KOPT-K1 (cell line): ENCODE measurements around the gene TIAM1.

Experiments
- H3K27ac ChIP-seq: fragments of 200-600 bp; sonication (generic); 2 replicates; pipeline ENCODE4 v1.5.1; 2016; ENCODE audit warnings: antibody characterized with exemption, mild to moderate bottlenecking, low read depth, low read length; ENCODE audit not compliant: poor library complexity, severe bottlenecking
- H3K36me3 ChIP-seq: fragments of 200-600 bp; sonication (generic); 2 replicates; pipeline ENCODE4 v1.5.1; 2017; ENCODE audit warnings: antibody characterized with exemption, mild to moderate bottlenecking, low read length, moderate library complexity; ENCODE audit not compliant: insufficient read depth
- H3K9me3 ChIP-seq: fragments of 200-600 bp; sonication (generic); 2 replicates; pipeline ENCODE4 v1.5.1; 2017; ENCODE audit warnings: antibody characterized with exemption, low read length, mild to moderate bottlenecking; ENCODE audit not compliant: insufficient read depth, poor library complexity, severe bottlenecking

The TIAM1 gene

DNA sequence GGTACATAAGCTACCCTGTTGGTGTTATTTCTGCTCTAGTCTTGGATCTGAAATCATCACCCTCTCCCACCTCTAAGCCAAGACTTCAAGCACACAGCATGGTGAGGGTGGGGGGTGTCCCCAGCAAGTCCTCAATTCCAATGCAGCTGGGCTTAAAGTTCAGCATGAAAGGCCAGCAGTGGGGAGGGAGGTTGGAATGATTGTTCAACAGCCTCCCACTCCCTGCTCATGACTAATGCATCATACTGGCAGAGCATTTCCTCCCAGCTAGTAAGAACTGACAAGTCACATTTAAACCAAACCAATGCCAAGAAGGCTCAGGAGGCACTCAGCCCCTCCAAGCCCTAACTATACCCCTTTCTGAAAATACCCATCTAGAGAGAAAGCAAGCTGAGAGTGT is 50.1 kb downstream of the TIAM1 start:
- no peak overlapping the region for H3K27ac ChIP-seq
- no peaks in the 10 kb centered on the region for H3K9me3 ChIP-seq
- H3K36me3 ChIP-seq = no peaks in the 10 kb centered on the region

DNA sequence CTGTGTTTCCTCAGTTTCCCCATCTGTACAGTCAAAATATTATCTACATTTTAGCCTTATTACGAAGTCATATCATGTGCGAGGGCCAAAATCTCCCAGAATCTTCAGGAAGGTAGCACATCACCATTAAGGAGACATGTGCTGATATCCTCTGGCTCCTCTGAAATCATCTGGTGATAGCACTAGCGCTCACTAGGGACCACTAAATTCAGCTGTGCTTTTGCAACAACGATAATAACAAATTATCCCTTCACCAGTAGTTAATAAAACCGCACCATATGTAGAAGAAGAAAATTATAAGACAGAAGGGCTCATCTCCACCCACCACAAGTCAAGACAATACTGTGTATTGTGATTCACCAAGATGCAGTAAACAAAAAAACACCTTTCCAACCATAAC is 53.3 kb downstream of the TIAM1 start:
- Histone ChIP-seq H3K36me3 (no peaks in the 10 kb centered on the region), H3K9me3 (no peaks in the 10 kb centered on the region), H3K27ac (no peak overlapping the region)

DNA sequence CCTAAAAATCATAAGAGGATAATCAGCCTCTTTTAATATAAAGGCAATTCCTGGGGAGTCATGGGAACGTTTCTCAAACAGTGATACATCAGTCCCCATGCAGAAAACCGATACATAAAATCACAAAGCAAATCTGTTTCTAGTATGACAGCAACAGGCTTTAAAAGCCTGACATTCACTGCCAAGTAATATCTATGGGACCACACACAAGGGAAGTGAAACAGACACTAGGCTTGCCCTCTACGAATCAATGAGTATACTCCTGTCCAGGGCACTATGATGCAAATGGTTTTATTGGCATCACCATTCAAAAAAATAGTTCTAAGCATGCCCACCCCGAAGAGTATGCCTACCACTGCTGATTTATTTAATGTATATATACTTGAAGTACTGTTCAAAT is 54.4 kb downstream of the TIAM1 start:
- H3K36me3 ChIP-seq = no peaks in the 10 kb centered on the region
- H3K9me3 ChIP-seq = no peaks in the 10 kb centered on the region
- no peak overlapping the region for H3K27ac ChIP-seq

DNA sequence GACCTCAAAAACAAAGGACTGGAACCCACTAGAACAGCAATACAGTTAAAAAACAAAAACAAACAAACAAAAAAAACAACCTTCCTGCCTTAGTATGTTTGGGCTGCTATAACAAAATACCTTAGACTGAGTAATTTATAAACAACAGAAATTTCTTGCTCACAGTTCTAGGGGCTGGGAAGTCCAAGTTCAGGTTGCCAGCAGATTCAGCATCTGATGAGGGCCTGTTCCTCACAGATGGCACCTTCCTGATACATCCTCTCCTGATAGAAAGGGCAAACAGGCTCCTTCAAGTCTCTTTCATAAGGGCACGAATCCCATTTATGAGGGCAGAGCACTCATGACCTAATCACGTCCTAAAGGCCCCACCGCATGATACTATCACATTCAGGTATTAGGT is 55.9 kb downstream of the TIAM1 start:
- no peaks in the 10 kb centered on the region for H3K36me3 ChIP-seq
- H3K9me3 ChIP-seq = no peaks in the 10 kb centered on the region
- no peak overlapping the region for H3K27ac ChIP-seq

DNA sequence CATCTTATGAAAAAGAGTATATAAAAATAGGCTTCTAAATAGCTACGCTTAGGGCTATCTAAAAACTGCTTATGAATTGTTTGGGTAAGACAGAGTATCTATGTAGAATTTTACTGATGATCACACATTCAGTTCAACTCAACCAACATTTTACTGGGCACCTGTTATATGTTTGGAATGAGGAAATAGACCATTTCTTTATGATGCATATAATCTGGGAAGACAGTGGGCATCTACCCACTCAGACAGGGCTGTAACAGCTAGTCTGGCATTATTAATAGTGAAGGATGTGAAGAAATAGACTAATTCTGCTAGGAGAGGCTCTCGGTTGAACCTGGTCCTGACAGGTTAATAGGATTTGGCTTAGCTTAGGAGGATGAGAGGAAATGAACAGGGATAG is 56.9 kb downstream of the TIAM1 start:
- no peaks in the 10 kb centered on the region for H3K9me3 ChIP-seq
- no peaks in the 10 kb centered on the region for H3K36me3 ChIP-seq
- H3K27ac ChIP-seq = no peak overlapping the region

DNA sequence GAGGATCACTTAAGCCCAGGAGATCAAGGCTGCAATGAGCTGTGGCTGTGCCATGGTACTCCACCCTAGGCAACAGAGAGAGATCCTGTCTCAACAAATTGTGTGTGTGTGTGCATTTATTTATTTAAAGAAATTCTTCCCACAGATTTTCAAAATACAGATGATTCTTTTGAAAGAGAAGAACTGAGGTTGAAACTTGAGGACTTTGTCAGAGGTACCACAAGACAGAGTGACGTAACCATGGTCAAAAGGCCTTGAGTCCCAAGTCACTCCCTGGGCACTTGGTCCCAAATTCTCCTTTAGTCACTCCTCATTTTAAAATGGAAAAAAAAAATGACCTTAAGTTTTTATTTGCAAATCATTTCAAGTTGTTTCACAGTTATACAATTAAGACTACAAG is 57.4 kb downstream of the TIAM1 start:
- Histone ChIP-seq H3K9me3 (no peaks in the 10 kb centered on the region), H3K36me3 (no peaks in the 10 kb centered on the region), H3K27ac (no peak overlapping the region)

DNA sequence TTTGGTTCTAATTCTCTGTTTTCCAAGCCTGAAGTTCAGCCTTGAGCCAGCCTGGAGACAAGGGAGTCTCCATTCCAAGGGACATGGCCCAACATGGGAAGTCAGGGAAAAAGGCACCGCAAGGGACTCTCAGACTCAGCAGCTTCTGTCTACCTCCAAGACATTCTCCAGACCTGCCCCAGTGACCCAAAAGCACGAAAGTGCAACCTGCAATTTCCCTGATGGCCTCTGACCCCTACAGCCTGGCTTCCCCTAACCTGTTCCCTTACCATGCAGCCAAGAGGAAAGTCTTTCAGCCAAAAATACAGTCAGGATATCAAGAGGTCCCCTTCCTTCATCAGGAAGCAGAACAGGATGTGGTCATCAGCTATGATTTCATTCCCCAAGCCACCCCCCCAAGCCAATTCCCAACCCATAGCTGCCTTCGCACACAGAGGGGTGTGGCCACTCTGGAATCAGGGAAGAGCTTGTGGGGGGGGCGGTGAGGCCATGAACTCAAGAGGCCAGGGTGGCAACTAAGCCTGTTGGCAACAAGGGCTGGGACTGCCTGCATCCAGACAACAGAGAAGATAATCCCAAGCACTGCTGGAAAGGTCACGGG is 59.2 kb downstream of the TIAM1 start:
- Histone ChIP-seq H3K36me3 (no peaks in the 10 kb centered on the region), H3K9me3 (no peaks in the 10 kb centered on the region), H3K27ac (no peak overlapping the region)

DNA sequence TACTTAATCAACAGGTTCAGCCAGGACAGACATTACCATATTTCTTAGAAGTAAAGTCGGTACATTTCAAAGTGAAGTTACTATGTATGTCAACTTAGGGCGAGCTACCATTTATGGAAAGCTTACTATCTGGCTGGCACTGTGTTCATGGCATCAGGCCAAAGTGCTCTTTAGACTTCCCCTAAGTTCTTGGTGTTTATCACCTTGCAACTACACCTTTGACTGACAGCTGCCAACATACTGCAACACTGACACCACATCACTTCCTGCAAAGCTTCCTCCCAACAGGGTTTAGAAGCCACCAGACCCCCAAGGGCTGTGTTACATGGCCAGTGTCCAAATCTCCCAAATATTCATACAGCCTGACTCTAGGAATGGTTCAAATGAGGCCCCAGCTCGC is 61.0 kb downstream of the TIAM1 start:
- Histone ChIP-seq H3K9me3 (no peaks in the 10 kb centered on the region), H3K27ac (no peak overlapping the region), H3K36me3 (no peaks in the 10 kb centered on the region)

DNA sequence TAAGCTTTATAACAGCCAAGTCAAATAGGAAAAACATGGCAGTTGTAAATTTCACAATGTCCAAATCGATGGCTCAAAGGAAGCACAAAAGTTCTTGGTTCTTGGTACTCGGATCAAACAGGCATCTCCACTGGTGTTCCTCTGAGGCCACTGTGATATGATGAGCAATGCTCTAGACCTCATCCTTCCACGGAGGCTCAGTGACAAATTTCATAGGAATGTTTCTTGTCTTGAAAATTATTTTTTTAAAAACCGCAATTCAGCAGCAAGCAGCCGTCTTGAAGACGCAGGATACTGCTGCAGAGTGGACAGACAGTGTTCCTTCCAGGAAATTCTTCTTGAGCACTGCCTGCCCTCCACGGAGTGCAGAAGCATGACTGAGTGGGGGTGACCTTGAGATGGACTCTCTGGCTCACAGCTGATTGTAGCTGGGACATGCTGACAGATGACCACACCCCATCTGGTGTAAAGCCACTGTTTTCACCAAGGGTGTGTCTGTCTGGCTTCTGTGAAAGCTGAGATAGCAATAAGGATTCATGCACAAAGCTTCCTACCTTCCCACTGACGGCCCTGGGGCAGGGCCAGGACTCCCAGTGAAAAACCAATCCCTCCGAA is 61.9 kb downstream of the TIAM1 start:
- H3K36me3 ChIP-seq = no peaks in the 10 kb centered on the region
- H3K27ac ChIP-seq = no peak overlapping the region
- no peaks in the 10 kb centered on the region for H3K9me3 ChIP-seq

DNA sequence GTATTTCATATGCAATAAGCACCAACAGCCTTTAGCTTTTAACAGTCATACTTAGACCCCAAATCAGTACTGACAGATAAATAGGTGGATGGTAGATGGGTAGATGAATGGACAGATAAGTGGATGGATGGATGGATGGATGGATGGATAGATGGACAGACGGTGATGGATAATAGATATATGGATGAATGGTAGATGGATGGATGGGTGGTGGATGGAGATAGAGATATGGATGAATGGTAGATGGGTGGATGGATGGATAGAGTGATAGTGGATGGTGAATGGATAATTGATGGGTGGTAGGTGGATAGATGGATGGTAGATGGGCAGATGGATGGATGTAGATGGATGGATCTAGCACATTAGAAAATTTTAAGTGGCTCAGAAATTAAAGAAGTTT is 62.5 kb downstream of the TIAM1 start:
- Histone ChIP-seq H3K27ac (no peak overlapping the region), H3K9me3 (no peaks in the 10 kb centered on the region), H3K36me3 (no peaks in the 10 kb centered on the region)

DNA sequence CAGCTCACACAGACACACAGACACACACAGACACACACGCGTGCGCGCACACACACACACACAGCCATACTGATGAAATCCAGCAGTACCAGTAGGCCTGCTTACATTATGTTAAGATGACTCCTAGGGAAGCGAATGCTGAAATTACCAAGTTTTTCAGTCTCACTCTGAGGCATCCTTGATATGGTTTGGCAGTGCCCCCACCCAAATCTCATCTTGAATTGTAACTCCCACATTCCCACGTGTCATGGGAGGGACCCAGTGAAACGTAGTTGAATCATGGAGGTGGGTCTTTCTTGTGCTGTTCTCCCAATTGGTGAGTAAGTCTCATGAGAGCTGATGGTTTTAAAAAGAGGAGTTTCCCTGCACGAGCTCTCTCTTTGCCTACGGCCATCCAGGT is 64.1 kb downstream of the TIAM1 start:
- Histone ChIP-seq H3K9me3 (no peaks in the 10 kb centered on the region), H3K36me3 (no peaks in the 10 kb centered on the region), H3K27ac (no peak overlapping the region)

DNA sequence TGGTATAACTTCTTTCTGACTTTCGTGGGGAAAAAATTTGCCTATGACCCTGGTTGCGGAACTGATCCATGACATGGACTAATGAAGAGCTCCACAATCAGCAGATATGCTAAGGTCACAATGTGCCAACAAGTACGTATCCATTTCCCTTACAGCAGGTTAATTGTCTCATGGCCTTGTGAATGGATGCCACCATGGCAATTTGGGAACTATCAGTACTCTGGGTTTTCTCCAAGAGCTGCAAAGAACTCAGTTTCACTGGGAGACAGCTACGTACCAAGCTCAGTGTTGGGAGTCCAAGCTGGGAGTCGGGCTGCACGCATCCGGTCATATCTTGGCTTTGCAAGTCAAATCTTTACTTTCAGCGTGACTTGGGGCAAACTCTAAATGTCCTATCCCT is 64.8 kb downstream of the TIAM1 start:
- Histone ChIP-seq H3K9me3 (no peaks in the 10 kb centered on the region), H3K36me3 (no peaks in the 10 kb centered on the region), H3K27ac (no peak overlapping the region)

DNA sequence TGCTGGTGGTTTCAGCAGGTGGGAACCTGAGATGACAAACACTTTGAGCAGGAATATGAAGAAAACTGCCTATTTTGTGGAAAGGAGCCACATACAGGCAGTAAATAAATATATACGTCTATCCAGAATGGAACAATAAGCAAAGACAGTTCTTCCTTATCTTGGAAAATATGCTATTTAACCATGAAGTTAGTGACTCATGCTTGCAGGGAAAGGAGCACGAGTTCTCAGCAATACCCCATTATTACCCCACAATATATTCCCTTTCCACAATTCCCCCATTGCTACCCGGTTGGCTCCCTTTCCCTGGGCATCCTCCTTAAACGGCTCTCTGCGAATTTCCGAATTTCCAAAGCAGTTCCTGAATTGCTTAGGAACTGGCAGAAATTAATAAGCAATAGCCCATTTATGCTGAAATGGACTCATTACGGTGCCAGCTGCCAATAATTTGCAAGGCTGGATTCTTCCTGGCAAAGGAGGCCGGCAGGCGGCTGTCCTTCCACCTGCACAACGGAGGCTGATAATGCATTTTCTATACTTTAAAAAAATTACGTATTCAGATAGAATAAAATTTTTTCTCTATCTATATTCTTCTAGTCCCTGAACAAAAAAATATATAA is 65.4 kb downstream of the TIAM1 start:
- Histone ChIP-seq H3K27ac (no peak overlapping the region), H3K9me3 (no peaks in the 10 kb centered on the region), H3K36me3 (no peaks in the 10 kb centered on the region)

DNA sequence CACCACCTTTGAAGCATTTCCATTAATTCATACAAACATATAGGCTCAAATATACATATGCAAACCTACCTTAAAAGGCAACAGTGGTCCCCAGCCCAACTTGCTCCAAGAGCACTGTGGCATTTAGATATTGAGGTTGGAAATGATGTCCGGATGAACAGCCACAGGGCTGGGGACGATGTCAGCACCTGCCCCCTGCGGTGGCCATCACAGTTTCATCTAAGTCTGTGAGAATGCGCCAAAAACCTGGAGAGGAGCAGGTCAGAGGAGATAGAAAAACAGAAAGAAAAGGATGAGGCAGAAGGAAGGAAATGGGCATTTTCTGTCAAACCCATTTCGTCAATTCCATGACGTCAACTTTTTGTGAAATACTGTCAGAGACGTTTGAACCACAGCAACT is 67.4 kb downstream of the TIAM1 start:
- H3K27ac ChIP-seq = no peak overlapping the region
- no peaks in the 10 kb centered on the region for H3K9me3 ChIP-seq
- H3K36me3 ChIP-seq = no peaks in the 10 kb centered on the region

DNA sequence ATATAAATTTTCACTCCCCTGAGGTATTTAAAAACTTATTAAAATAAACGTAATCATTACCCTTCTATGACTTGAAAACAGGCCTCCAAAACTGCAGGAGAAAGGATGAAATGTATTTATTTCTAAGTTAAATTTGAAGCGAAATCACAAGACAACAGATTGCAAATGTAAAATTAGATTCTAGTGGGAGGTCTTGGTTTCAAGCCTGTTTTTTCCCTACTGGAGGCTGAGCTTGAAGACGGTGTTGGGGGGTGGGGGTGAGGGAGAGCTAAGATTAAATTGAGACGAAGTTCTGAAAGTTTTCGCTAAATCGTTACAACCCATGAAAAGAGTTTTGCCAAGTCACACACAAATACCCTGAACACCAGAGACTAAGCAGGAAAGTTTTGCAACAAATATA is 68.2 kb downstream of the TIAM1 start:
- Histone ChIP-seq H3K27ac (no peak overlapping the region), H3K9me3 (no peaks in the 10 kb centered on the region), H3K36me3 (no peaks in the 10 kb centered on the region)

DNA sequence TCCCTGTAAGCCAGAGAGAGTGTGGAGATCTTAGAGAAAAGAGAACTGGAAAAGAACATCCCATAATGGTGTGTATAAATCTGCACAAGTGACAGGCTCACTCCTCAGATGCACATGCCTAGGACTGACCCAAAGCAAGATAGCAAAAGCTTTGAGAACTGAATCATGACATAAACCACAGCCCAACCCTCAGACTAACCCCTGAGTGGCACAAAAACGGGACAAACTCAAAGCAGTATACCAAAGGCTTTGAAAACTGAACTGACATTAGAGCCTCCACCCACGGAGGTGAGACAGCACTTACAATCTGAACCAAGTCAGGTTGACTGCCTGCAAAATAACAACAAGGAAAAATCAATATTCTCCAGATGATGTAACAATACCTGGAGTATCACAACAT is 70.8 kb downstream of the TIAM1 start:
- Histone ChIP-seq H3K27ac (no peak overlapping the region), H3K9me3 (no peaks in the 10 kb centered on the region), H3K36me3 (no peaks in the 10 kb centered on the region)
